Adrenal gland (tissue), 5 donors: ENCODE measurements around the gene ADAMTS17.

ENCODE experiments used
- POLR2A ChIP-seq, 2 donors: fragments of 450-650 bp; IDR thresholded peaks; one replicate each; pipeline ENCODE4 v1.6.1; 2017; ENCODE audit warnings: antibody characterized with exemption in 2 of 2, mild to moderate bottlenecking in 2 of 2, moderate library complexity in 1 of 2
- TF ChIP-seq, protein P1 (sequence below), 6 experiments: fragments of 450-650 bp in 4 of 6; fragments of 200-600 bp in 2 of 6; sonication (generic) in 1 of 6; IDR thresholded peaks; 1 replicate in 5 of 6; 2 replicates in 1 of 6; pipeline versions ENCODE4 v1.5.1 to v1.8.0; 2016 to 2021; ENCODE audit warnings: antibody characterized with exemption in 6 of 6, mild to moderate bottlenecking in 2 of 6, moderate library complexity in 1 of 6
- donor health status: DM: no; HTN: no; CAD: no.

DNA sequence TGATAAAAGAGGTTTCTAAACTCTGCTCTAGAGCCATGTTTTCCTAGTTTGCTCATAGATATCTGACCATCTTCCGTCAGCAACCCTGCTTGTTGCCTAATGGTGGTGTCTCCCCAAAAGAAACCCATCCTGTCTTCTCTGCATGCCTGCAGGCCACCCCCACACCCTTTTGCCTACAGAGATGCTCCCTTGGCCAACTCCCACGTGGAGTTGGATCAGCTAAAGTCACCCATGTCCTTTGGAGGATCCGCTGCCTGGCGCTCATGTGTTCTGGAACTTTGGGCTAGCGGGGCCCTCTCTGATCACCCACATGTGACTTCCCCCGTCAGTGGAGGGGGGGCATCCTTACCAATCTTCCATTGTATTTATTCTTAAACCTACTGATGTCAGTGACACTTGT is 185.6 kb downstream of the ADAMTS17 start:
- TF ChIP-seq, protein P1, sequence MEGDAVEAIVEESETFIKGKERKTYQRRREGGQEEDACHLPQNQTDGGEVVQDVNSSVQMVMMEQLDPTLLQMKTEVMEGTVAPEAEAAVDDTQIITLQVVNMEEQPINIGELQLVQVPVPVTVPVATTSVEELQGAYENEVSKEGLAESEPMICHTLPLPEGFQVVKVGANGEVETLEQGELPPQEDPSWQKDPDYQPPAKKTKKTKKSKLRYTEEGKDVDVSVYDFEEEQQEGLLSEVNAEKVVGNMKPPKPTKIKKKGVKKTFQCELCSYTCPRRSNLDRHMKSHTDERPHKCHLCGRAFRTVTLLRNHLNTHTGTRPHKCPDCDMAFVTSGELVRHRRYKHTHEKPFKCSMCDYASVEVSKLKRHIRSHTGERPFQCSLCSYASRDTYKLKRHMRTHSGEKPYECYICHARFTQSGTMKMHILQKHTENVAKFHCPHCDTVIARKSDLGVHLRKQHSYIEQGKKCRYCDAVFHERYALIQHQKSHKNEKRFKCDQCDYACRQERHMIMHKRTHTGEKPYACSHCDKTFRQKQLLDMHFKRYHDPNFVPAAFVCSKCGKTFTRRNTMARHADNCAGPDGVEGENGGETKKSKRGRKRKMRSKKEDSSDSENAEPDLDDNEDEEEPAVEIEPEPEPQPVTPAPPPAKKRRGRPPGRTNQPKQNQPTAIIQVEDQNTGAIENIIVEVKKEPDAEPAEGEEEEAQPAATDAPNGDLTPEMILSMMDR (IDR thresholded peaks at IDR 0.05): no peak
- no peak for TF ChIP-seq POLR2A (IDR thresholded peaks at IDR 0.05)
